HG02938 (cell line): Measurements from ENCODE around the gene SYT2.
A peak's percentile ranks its signal among the peaks of the same experiment; 100 is the strongest.
"Not testable (repeated sequence)": the region's sequence is repeated elsewhere in the genome, so short reads cannot be mapped to it uniquely, and the experiment has no call there.

Experiments used
- ATAC-seq: cut with Tn5 transposase; IDR thresholded peaks from one replicate; pipeline ENCODE4 v1.9.1; 2021; ENCODE audit warnings: mild to moderate bottlenecking, moderate library complexity; ENCODE audit not compliant: unreplicated experiment

The SYT2 gene

GRCh38 chr1:202644219-202645096, 65.8 kb downstream of the SYT2 start:
- ATAC-seq, result no peak

GRCh38 chr1:202643397-202644218, 66.6 kb downstream of the SYT2 start:
- ATAC-seq, result no peak

DNA sequence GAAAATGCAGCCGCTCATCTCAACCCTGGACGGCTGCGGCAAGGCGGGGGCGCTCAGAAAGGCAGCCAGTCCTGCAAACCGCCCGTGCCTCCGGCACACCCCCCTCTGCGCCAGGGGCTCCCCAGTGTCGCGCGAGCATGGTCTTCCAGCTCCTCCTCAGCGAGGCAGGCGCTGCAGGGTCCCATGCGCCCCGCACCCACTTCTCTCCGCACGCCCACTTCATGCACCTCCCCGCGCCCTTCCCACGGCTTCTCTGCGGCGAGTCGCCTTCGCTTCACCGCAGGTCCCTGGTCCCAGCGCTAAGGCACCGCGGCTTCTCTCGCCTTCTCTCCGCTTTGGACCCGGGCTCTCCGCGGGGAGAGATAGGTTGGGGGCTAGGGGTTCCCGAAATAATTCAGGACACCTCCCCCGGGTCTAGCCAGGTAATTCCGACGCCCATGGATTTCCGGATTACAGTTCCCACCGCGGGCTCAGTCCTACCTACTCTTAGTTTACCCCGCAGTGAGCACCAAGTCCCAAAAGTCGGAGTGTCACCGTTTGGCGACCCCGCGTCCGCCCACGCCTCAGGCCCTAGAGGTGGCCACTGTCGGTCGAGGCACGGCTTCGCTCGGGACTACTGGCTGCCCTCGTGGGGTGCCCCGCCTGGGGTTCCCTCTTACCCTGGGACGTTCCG, 67.5 kb downstream of the SYT2 start:
- ATAC-seq, result no peak

DNA sequence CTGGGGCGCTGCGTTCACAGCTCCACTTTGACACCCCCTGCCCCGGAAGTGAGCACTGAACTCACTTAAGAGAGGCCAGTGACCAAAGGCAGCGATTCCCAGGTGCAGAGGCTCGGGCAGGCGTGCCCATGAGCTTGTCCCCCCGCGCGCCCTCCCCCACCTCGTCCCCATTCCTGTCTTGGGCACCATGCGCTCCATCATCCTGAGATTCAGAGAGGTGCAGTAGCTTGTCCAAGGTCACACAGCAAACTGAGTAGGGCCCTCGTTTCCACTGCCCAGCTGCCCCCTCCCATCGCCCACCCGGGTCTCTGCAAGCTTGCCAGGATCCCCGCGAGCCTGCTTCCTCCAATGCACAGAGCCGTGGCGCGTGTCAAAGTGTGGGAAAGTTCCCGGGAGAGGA, 68.0 kb downstream of the SYT2 start:
- ATAC-seq, result no peak

DNA sequence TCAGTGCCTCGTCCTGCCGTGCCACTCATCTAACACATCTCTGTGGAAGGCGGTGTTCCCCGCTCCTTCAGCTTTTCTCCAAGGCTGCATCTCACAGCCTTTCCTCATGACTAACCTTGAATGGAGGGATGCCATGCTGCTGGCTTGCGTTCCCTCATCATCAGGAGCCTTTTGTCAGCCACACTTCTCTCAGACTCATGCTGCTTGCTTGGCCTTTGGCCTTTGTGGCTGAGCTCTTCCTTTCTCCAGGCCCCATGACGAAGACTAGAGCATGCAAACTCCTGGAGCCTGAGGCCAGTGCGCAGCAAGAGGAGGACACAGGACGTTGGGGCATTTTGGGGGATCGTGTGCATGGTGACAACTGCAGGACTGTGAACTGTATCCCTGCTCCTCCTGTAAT, 70.8 kb downstream of the SYT2 start:
- ATAC-seq, result no peak

DNA sequence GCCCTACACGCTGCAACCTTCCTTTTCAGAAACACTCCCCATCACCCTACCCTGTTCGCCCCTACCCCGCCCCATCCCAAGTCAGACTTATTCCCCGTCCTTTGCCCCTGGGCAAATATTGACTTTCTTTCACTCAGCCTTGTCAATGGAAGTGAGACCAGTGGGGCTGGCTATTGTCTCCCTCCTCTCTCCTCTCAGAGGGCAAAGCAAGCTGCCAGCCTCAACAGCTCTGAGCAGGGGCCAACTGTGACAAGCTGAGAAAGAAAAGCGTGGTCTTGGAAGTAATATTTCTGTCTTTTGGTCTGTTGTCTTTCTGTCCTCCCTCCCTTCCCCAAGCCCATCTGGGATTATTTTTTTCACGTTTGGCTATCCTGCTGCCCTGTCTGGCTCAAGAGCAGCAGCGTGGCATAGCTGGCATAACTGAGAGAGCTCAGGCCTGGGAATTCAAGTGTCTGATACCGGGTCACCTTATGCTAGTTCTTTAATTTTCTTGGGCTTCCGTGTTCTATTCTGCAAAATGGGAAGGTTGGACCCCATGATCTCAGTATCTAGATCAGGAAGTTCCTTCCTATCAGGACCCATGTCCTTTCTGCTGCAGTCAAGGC, 71.5 kb downstream of the SYT2 start:
- not testable (repeated sequence) for ATAC-seq

- ATAC-seq, result no peak
Observed at GRCh38 chr1:202638019-202638700, 72.1 kb downstream of the SYT2 start.

DNA sequence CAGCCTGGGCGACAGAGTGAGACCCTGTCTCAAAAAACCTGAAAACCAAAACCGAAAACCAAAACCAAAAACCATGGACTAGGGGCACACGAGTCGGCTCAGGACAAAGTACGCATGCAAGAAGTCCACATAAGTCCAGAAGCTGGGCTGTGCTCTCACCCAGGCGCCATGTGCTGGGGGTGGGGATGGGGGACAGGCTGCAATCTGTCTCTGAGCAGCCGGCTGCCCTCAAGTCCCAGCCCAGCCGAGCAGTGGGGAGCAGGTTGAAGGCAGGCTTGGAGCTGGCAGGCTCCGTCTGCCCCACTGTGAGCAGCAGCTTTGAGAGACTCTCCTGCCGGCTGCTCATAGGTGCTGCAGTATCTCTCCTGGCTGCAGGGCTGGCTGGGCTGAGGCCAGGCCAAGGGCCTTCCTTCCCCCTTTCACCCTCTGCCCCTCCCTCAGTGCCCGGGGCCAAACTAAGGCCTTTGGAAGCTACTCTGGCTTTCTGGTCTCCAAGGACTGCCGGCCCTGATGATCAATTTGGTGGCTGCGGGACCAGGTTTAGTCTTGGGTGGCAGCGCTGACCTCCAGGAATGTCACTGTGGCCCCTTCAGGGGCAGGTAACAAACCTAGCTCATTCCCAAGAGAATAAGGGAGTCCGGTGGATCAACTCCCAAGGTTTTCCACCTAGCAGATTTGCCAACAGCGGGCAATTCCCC, 72.8 kb downstream of the SYT2 start:
- ATAC-seq, result not testable (repeated sequence)

DNA sequence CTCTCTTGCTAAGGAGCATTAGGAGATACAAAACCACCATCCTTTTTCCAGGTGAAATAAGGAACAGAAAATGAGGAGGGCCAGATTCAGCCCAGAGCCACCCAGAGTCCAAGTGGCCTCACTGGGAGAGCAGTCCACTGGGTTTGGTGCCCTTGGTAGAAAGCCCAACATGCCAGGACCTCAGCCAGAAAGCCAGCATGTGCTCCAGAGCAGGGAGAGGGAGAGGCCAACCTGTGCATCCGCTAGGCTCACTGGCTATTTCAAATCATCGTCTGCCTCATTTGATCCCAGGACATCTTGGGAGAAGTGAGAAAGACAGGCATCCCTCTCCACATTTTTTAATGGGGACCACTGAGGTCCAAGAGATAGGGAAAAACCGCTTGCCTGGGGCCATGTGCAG, 74.1 kb downstream of the SYT2 start:
- ATAC-seq, result not testable (repeated sequence)

DNA sequence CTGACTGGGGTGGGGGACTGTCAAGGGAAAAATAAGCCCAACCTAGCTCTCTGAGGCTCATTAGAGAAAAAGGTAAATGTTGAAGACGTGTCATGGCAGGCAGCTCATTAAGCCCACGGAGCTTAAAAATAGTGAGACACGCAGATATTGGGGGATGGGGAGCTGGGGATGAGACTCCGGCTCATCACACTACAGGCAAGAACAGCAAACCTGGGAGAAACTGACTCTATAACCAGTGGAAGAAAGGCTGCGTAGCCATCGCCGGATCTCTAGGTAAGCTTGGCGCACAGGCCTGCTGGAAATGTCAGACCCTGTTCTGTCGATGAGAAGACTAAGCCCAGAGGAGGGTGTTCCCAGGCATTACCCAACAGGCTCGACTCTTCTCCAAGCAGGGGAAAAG, 78.0 kb downstream of the SYT2 start:
- no peak for ATAC-seq

DNA sequence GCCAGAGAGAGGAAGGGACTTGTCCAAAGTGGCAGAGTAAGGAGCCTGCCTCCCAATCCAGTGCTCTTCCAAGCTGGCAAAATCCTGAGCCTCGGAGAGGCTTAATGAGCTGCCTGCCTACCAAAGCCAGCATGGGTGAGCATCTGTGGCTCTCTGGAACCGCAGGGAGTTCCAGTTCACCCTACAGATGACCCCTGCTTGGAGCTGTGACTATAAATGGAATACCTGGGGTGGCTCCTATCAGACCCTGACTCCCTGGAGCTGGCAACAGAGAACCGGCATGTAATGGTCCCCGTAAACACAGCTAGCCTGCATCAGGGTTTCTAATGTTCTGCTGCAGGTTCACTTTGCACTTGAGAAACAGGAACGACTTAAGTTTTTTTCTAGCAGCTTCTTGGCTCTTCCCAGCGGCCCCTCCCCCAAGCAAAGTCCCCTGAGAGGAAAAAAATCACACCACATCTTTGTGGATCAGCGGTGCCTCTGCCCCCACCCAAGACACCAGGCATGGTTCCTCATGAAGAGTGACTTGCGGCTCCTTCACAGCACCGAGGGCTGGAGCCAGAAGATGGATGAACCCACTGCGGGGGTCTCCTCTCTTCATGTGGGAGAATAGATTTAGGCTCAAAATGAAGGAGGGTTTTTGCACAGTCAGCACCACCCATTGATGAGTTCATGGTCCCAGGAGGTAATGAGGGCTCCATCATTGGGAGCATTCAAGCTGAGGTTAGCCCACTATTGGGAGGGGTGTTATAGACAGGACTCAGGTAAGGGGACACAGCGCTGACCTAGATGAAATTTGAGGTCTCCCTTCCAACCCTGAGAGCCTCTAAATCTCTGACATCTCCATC, 79.0 kb downstream of the SYT2 start:
- ATAC-seq, result no peak

GRCh38 chr1:202630541-202630940, 79.7 kb downstream of the SYT2 start:
- ATAC-seq, result no peak

- ATAC-seq, result not testable (repeated sequence)
Observed at GRCh38 chr1:202630096-202630495, 80.2 kb downstream of the SYT2 start.

DNA sequence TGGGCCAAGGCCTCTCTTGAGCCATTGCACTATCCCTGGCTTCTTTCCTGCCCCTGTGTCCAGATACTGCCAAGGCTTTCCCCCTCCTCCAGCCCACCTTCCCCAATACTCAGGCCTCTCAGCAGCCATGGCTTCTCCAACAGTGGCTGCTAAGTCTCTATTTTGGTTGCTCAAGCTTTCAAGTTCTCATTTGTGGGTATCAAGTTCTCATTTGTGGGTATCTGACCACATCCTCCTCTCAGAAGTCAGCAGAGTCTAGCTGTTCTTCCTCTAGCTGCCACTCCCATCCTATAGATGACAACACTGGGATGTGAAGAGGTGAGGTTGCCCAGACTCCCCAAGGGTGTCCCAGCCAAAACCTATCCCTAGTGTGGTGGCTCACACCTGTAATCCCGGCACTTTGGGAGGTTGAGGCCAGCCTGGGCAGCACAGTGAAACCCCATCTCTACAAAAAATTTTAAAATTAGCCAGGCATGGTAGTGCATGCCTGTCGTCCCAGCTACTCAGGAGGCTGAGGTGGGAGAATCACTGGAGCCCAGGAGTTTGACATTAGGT, 80.9 kb downstream of the SYT2 start:
- ATAC-seq, result peak; percentile 70

- ATAC-seq, result no peak
Observed at GRCh38 chr1:202628646-202629215, 81.5 kb downstream of the SYT2 start.

GRCh38 chr1:202627841-202628565, 82.3 kb downstream of the SYT2 start:
- no peak for ATAC-seq

DNA sequence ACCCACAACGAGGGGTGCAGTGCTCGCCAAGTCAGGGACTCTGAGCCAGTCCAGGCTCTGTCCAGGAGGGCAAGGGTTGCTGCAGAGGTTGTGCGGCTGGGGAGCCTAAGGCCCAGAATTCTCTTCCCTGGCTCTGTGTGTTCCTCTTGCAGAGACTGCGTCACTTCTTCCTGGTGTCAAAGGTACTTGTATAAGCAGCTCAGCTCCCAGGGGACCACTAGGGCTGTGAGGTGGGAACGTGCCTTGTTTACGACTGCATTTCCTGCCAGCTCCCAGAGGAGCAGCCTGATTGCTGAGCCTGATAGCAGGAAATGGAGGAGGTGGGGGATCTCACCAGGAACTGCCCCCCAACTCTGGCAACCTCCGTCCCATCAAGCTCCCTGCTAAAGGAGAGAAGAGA, 83.2 kb downstream of the SYT2 start:
- ATAC-seq, result not testable (repeated sequence)
